HCT116 (cell line): Measurements from ENCODE around the gene MYO5C. TPM values are rescaled to one million over a fixed set of nuclear protein-coding genes. Genes with fewer than 3 reads are reported as not detected.

ENCODE experiments used
- ATAC-seq: fragments of 200-7000 bp; cut with Tn5 transposase; 2 replicates; pipeline ENCODE4 v1.9.1; 2020; ENCODE audit warnings: mild to moderate bottlenecking, moderate library complexity
- BruUV-seq: library from RNA; stranded (reverse); fragments of 400-500 nt; replicated peaks from 2 replicates; lab custom pipeline; 2021; lab: Mats Ljungman, UMichigan
- CTCF ChIA-PET: fragments of 300-600 bp; sonication (Branson Sonifier 250); formaldehyde crosslinking; loops from one replicate; lab custom pipeline; 2021; ENCODE audit warnings: antibody characterized with exemption; lab: Charles Lee
- POLR2A ChIA-PET: fragments of 300-600, 350-600 bp; sonication (Branson Sonifier 250); formaldehyde crosslinking; loops from one replicate; lab custom pipeline; 2021; ENCODE audit warnings: antibody characterized with exemption; lab: Charles Lee
- RAD21 ChIA-PET, 2 experiments: fragments of 300-600 bp; sonication (Branson Sonifier 250); formaldehyde crosslinking; loops; one replicate each; lab custom pipeline; 2023; ENCODE audit warnings: low total read pairs in 2 of 2; ENCODE audit not compliant: uncharacterized antibody in 2 of 2, unreplicated experiment in 2 of 2, low non-redundant PET in 1 of 2; lab: Charles Lee
- DNase-seq: peaks from one replicate; pipeline ENCODE4 v3.0.0-alpha.2; 2010; ENCODE audit warnings: low read depth, low spot score
- H2AFZ ChIP-seq: fragments of 200-600 bp; shearing (Covaris generic), sonication (generic); 2 replicates; pipeline ENCODE4 v1.6.1; 2017; ENCODE audit warnings: low read depth, mixed run types, mixed read lengths, antibody characterized with exemption, low read length; ENCODE audit not compliant: poor library complexity, severe bottlenecking
- H3K27ac ChIP-seq: 2 replicates; pipeline ENCODE4 v1.5.1; 2012; ENCODE audit warnings: low read depth, low read length
- H3K27me3 ChIP-seq: fragments of 200-600 bp; sonication (generic); 2 replicates; pipeline ENCODE4 v1.6.1; 2016; ENCODE audit warnings: mixed run types, low read length, mixed read lengths; ENCODE audit not compliant: insufficient read depth
- H3K36me3 ChIP-seq, 2 experiments: fragments of 200-500 bp in 1 of 2; fragments of 200-600 bp in 1 of 2; sonication (Bioruptor generic) in 1 of 2; sonication (generic) in 1 of 2; 2 replicates each; pipeline versions ENCODE4 v1.5.1 to v1.6.1; 2014 to 2016; ENCODE audit warnings: low read length in 2 of 2, inconsistent platforms in 1 of 2, mixed read lengths in 1 of 2, mixed run types in 1 of 2; ENCODE audit not compliant: insufficient read depth in 2 of 2, control insufficient read depth in 1 of 2
- H3K4me1 ChIP-seq, 2 experiments: fragments of 200-600 bp in 1 of 2; sonication (generic) in 1 of 2; 2 replicates each; pipeline versions ENCODE4 v1.5.1 to v1.6.1; 2012 to 2017; ENCODE audit warnings: low read length in 2 of 2, inconsistent platforms in 1 of 2, mild to moderate bottlenecking in 1 of 2, mixed read lengths in 1 of 2, mixed run types in 1 of 2, moderate library complexity in 1 of 2; ENCODE audit not compliant: insufficient read depth in 2 of 2, control insufficient read depth in 1 of 2
- H3K4me2 ChIP-seq: fragments of 200-600 bp; sonication (generic); 2 replicates; pipeline ENCODE4 v1.6.1; 2017; ENCODE audit warnings: mixed run types, low read length, mixed read lengths
- H3K4me3 ChIP-seq, 2 experiments: fragments of 200-600 bp in 1 of 2; sonication (generic) in 1 of 2; replicated peaks in 1 of 2; 2 replicates each; pipeline ENCODE4 v1.5.1; 2011 to 2016; ENCODE audit warnings: low read length in 2 of 2, control low read depth in 1 of 2, low read depth in 1 of 2, mild to moderate bottlenecking in 1 of 2, mixed read lengths in 1 of 2, mixed run types in 1 of 2
- H3K79me2 ChIP-seq: fragments of 200-600 bp; sonication (generic); 2 replicates; pipeline ENCODE4 v1.6.1; 2017; ENCODE audit warnings: mild to moderate bottlenecking, mixed run types, low read length, moderate library complexity, mixed read lengths; ENCODE audit not compliant: insufficient read depth
- H3K9ac ChIP-seq: fragments of 200-600 bp; sonication (generic); 2 replicates; pipeline ENCODE4 v1.6.1; 2016; ENCODE audit warnings: low read length, mixed read lengths
- H3K9me2 ChIP-seq: fragments of 200-600 bp; sonication (generic), shearing (Covaris generic); 2 replicates; pipeline ENCODE4 v1.6.1; 2017; ENCODE audit warnings: mixed run types, mild to moderate bottlenecking, moderate library complexity; ENCODE audit not compliant: insufficient read depth
- H3K9me3 ChIP-seq, 2 experiments: fragments of 200-500 bp in 1 of 2; fragments of 200-600 bp in 1 of 2; sonication (Bioruptor generic) in 1 of 2; sonication (generic) in 1 of 2; 2 replicates each; pipeline ENCODE4 v1.6.1; 2014 to 2017; ENCODE audit warnings: low read length in 2 of 2, mixed read lengths in 2 of 2, inconsistent platforms in 1 of 2, low read depth in 1 of 2, mild to moderate bottlenecking in 1 of 2, mixed run types in 1 of 2, moderate library complexity in 1 of 2; ENCODE audit not compliant: control insufficient read depth in 1 of 2, insufficient read depth in 1 of 2
- H4K20me1 ChIP-seq: fragments of 200-600 bp; sonication (generic), shearing (Covaris generic); 2 replicates; pipeline ENCODE4 v1.6.1; 2017; ENCODE audit warnings: mixed run types, mild to moderate bottlenecking, moderate library complexity; ENCODE audit not compliant: insufficient read depth
- CBX3 ChIP-seq: IDR thresholded peaks from 2 replicates; pipeline ENCODE4 v1.6.1; 2012; ENCODE audit warnings: low read depth
- EGR1 ChIP-seq: IDR thresholded peaks from 2 replicates; pipeline ENCODE4 v1.6.1; 2012; ENCODE audit warnings: low read depth
- ELF1 ChIP-seq: IDR thresholded peaks from 2 replicates; pipeline ENCODE4 v1.6.1; 2012; ENCODE audit warnings: low read depth, borderline replicate concordance
- SIN3A ChIP-seq: IDR thresholded peaks from 2 replicates; pipeline ENCODE4 v1.6.1; 2012; ENCODE audit warnings: low read depth
- SP1 ChIP-seq: IDR thresholded peaks from 2 replicates; pipeline ENCODE4 v1.6.1; 2012; ENCODE audit warnings: low read depth
- SRF ChIP-seq: IDR thresholded peaks from 2 replicates; pipeline ENCODE4 v1.6.1; 2012; ENCODE audit warnings: low read depth
- TCF7L2 ChIP-seq: IDR thresholded peaks from 2 replicates; pipeline ENCODE4 v1.7.0; 2011; ENCODE audit warnings: borderline replicate concordance, inconsistent platforms; ENCODE audit not compliant: insufficient read depth, insufficient read length; ENCODE audit errors: extremely low read depth
- YY1 ChIP-seq: IDR thresholded peaks from 2 replicates; pipeline ENCODE4 v1.6.1; 2011; ENCODE audit warnings: low read length, low read depth, moderate library complexity, mild to moderate bottlenecking; ENCODE audit not compliant: insufficient replicate concordance; ENCODE audit errors: extremely low read depth
- ZNF274 ChIP-seq: fragments of 200-500 bp; sonication (Bioruptor generic); IDR thresholded peaks from 2 replicates; pipeline ENCODE4 v1.6.1; 2014; ENCODE audit warnings: mild to moderate bottlenecking, low read depth, low read length, inconsistent platforms
- intact Hi-C: fragments of 100-400 bp; cut with micrococcal nuclease; formaldehyde crosslinking; loops from 2 replicates; pipeline ENCODE4 v1.10.0; 2022
- total RNA-seq: library from RNA; stranded (reverse); gene quantifications from one replicate; pipeline ENCODE4 v1.2.1, GENCODE V29; 2021; ENCODE audit not compliant: unreplicated experiment
- TF ChIP-seq, protein P1 (sequence below): IDR thresholded peaks from 2 replicates; pipeline ENCODE4 v1.6.1; 2011; ENCODE audit warnings: mild to moderate bottlenecking, low read length, moderate library complexity; ENCODE audit not compliant: insufficient replicate concordance; ENCODE audit errors: extremely low read depth
- TF ChIP-seq, protein P2 (sequence below): IDR thresholded peaks from 2 replicates; pipeline ENCODE4 v1.6.1; 2012

MYO5C gene
- total RNA-seq, 1 experiment from 2014 or later = 34.0 TPM

DNA sequence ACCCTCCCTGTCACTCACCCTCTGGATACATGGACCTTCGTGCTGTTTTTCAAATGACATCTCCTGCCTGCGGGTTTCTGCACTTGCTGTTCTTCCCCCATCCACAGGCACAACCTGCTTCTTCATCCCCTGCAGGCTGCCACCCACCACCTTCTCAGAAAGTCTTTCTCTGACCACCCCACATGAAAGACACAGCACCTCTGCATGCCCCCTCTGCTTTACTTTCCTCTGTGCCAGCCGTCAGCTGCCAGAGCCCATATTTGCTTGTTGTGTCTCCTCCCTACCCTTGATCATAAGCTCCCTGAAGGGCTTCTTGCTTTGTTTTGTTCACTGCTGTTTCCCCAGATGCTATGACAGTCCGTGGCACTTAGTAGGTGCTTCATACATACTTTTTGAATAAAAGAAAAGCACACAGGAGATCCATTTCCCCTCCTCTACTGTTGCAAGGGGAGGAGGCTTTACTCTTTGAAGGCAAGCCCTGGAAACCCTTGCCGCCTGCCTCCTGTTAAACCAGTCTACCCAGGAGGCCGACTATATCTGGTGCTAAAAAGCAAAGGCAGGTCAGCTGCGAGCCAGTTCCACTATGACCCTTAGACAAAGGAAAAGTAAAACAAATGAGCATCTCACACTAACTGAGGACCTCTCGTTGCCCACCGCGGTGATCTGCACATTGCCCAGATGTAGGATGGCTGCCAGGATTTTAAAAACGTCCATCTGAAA is 31.9 kb downstream of the MYO5C start:
- H3K4me1 ChIP-seq = peaks cover 10 to 12% of the 10 kb centered on the region in 2 experiments; a peak in 3 of 4 replicates
- TF ChIP-seq SP1 (no peak), EGR1 (no peak), ELF1 (no peak)
- TF ChIP-seq, protein P1, sequence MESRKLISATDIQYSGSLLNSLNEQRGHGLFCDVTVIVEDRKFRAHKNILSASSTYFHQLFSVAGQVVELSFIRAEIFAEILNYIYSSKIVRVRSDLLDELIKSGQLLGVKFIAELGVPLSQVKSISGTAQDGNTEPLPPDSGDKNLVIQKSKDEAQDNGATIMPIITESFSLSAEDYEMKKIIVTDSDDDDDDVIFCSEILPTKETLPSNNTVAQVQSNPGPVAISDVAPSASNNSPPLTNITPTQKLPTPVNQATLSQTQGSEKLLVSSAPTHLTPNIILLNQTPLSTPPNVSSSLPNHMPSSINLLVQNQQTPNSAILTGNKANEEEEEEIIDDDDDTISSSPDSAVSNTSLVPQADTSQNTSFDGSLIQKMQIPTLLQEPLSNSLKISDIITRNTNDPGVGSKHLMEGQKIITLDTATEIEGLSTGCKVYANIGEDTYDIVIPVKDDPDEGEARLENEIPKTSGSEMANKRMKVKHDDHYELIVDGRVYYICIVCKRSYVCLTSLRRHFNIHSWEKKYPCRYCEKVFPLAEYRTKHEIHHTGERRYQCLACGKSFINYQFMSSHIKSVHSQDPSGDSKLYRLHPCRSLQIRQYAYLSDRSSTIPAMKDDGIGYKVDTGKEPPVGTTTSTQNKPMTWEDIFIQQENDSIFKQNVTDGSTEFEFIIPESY = no peak
- TF ChIP-seq, protein P2, sequence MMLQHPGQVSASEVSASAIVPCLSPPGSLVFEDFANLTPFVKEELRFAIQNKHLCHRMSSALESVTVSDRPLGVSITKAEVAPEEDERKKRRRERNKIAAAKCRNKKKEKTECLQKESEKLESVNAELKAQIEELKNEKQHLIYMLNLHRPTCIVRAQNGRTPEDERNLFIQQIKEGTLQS = no peak
- H3K4me2 ChIP-seq = no peak overlapping the region
- no peaks in the 10 kb centered on the region for H4K20me1 ChIP-seq
- H3K9me2 ChIP-seq = no peaks in the 10 kb centered on the region
- BruUV-seq = no TSS peak
- no peak overlapping the region for H3K9ac ChIP-seq
- ChIA-PET CTCF (no interaction called here), RAD21 (no interaction called here), POLR2A (no interaction called here)
- no peak overlapping the region for H3K4me3 ChIP-seq
- intact Hi-C loops = no loop called here
- ATAC-seq = no peak
- no peaks in the 10 kb centered on the region for H3K79me2 ChIP-seq
- DNase-seq = no peak
- H3K27me3 ChIP-seq = no peaks in the 10 kb centered on the region
- H3K9me3 ChIP-seq = no peaks in the 10 kb centered on the region
- peaks cover 8 to 16% of the 10 kb centered on the region in 2 experiments; a peak in 3 of 4 replicates for H3K36me3 ChIP-seq
- no peak overlapping the region for H2AFZ ChIP-seq
- no peak overlapping the region for H3K27ac ChIP-seq

DNA sequence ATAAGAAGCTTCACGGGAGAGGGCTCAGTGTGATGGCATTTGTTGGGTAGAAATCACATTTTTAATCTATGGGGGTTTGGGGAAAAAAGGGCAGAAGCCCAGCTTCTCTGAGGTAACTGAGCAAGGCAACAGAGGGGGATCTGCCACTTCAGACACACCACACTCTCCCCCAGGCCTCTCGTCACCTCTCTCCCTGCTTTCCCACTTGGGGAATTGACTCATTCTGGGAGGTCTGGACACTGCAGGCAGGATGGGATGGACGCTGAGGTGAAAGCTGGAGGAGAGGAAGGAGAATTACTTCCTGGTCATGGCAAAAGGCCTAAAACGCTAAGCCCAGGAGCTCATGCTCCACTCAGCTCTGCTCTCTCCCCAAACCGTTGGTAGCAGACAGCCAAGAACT is 33.2 kb downstream of the MYO5C start:
- Histone ChIP-seq H3K36me3 (peaks cover 6 to 11% of the 10 kb centered on the region in 2 experiments; a peak in 3 of 4 replicates), H4K20me1 (no peaks in the 10 kb centered on the region), H2AFZ (no peak overlapping the region), H3K9ac (no peak overlapping the region), H3K27me3 (no peaks in the 10 kb centered on the region), H3K4me1 (peaks cover 10 to 12% of the 10 kb centered on the region in 2 experiments; a peak in 3 of 4 replicates), H3K4me2 (no peak overlapping the region), H3K27ac (peak overlapping the region; percentile 11; the same call in 1 of the 2 replicates), H3K9me2 (no peaks in the 10 kb centered on the region), H3K4me3 (no peak overlapping the region), H3K79me2 (no peaks in the 10 kb centered on the region), H3K9me3 (no peaks in the 10 kb centered on the region)
- ChIA-PET RAD21 (no interaction called here), POLR2A (interaction anchor here (1.0 kb wide), 1 partner anchor 26 kb away, joined by 3 read pairs; no protein-coding TSS in a partner anchor), CTCF (interaction anchor here (1.6 kb wide), 1 partner anchor 473 kb away, joined by 5 read pairs; no protein-coding TSS in a partner anchor)
- intact Hi-C loops = no loop called here
- DNase-seq = no peak
- BruUV-seq = no TSS peak
- ATAC-seq = no peak
- no peak for TF ChIP-seq ZNF274
- no peak for TF ChIP-seq SRF
- TF ChIP-seq YY1 = no peak
- no peak for TF ChIP-seq SP1
- TF ChIP-seq SIN3A = no peak
- TF ChIP-seq, protein P1 = no peak
- TF ChIP-seq, protein P2 = no peak
- TF ChIP-seq TCF7L2 = no peak
- TF ChIP-seq ELF1 = no peak
- TF ChIP-seq CBX3 = no peak
